Karpas-422 (cell line): ENCODE measurements around the gene HELZ. TPM values are rescaled to one million over a fixed set of nuclear protein-coding genes. Genes with fewer than 3 reads are reported as not detected.

ENCODE experiments used
- DNase-seq: peaks from one replicate; pipeline ENCODE4 v3.0.0-alpha.2; 2015
- H2AFZ ChIP-seq: fragments of 200-600 bp; sonication (generic); 2 replicates; pipeline ENCODE4 v1.6.1; 2014; ENCODE audit warnings: antibody characterized with exemption, low read length, mixed read lengths
- H3K27ac ChIP-seq: fragments of 200-600 bp; sonication (generic); 2 replicates; pipeline ENCODE4 v1.5.1; 2014; ENCODE audit warnings: mild to moderate bottlenecking, low read length, moderate library complexity
- H3K27me3 ChIP-seq: fragments of 200-600 bp; sonication (generic); 2 replicates; pipeline ENCODE4 v1.6.1; 2014; ENCODE audit warnings: low read length, mixed read lengths
- H3K36me3 ChIP-seq: fragments of 200-600 bp; sonication (generic); 2 replicates; pipeline ENCODE4 v1.6.1; 2014; ENCODE audit warnings: low read length, mixed read lengths; ENCODE audit not compliant: insufficient read depth
- H3K4me1 ChIP-seq: fragments of 200-600 bp; sonication (generic); 2 replicates; pipeline ENCODE4 v1.6.1; 2014; ENCODE audit warnings: mild to moderate bottlenecking, low read length, mixed read lengths
- H3K4me2 ChIP-seq: fragments of 200-600 bp; sonication (generic); 2 replicates; pipeline ENCODE4 v1.6.1; 2014; ENCODE audit warnings: low read length, low read depth, mild to moderate bottlenecking; ENCODE audit not compliant: poor library complexity, severe bottlenecking
- H3K4me3 ChIP-seq: fragments of 200-600 bp; sonication (generic); 2 replicates; pipeline ENCODE4 v1.5.1; 2014; ENCODE audit warnings: mild to moderate bottlenecking, antibody characterized with exemption, low read length, mixed read lengths
- H3K79me2 ChIP-seq: fragments of 200-600 bp; sonication (generic); 2 replicates; pipeline ENCODE4 v1.6.1; 2014; ENCODE audit warnings: mild to moderate bottlenecking, low read length, mixed read lengths
- H3K9ac ChIP-seq: fragments of 200-600 bp; sonication (generic); 2 replicates; pipeline ENCODE4 v1.6.0; 2014; ENCODE audit warnings: low read length
- H3K9me2 ChIP-seq: fragments of 200-600 bp; sonication (generic), shearing (Covaris generic); replicated peaks from 2 replicates; pipeline ENCODE4 v1.6.0; 2014; ENCODE audit warnings: mild to moderate bottlenecking, low read length, moderate library complexity; ENCODE audit not compliant: insufficient read depth
- H3K9me3 ChIP-seq: fragments of 300-700, 200-600 bp; sonication (generic); 2 replicates; pipeline ENCODE4 v1.6.1; 2014; ENCODE audit warnings: low read length, mixed read lengths
- H4K20me1 ChIP-seq: fragments of 200-600 bp; sonication (generic); 2 replicates; pipeline ENCODE4 v1.6.1; 2014; ENCODE audit warnings: mild to moderate bottlenecking, antibody characterized with exemption, low read length, low read depth; ENCODE audit not compliant: insufficient read depth
- total RNA-seq: library from RNA; depleted of rRNA; stranded (reverse); fragments of >200 nt; shearing (Covaris generic); gene quantifications from 2 replicates; pipeline ENCODE4 v1.2.3, GENCODE V29; 2014; ENCODE audit warnings: low replicate concordance

HELZ gene
- total RNA-seq, 1 experiment from 2014 or later = 77.9 TPM

- Histone ChIP-seq H3K4me3 (no peak overlapping the region), H3K9ac (no peak overlapping the region), H3K9me3 (no peaks in the 10 kb centered on the region), H3K79me2 (no peaks in the 10 kb centered on the region), H3K4me2 (no peak overlapping the region), H4K20me1 (no peaks in the 10 kb centered on the region), H3K27ac (no peak overlapping the region), H3K36me3 (no peaks in the 10 kb centered on the region), H3K27me3 (no peaks in the 10 kb centered on the region), H2AFZ (no peak overlapping the region), H3K9me2 (no peaks in the 10 kb centered on the region), H3K4me1 (no peaks in the 10 kb centered on the region)
- DNase-seq = no peak
Observed at GRCh38 chr17:67067571-67068482, 177.2 kb downstream of the HELZ start.

DNA sequence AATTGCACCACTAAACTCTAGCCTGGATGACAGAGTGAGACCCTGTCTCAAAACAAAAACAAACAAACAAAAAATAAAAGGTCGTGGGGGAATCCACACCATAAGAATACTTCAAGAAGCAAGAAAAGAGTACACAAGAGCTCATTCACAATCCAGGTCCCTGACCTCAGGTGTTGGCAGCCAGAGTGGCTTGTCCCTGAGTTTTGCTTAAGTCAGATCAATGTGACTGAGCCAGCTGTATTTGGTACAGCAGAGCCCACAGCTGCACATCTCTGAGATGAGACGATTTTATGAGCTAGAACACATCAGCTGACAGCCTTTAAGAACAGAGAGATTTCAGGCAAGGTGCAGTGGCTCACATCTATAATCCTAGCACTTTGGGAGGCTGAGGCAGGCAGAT lies 178.3 kb downstream of the HELZ start:
- H3K36me3 ChIP-seq = no peaks in the 10 kb centered on the region
- no peaks in the 10 kb centered on the region for H3K4me1 ChIP-seq
- no peaks in the 10 kb centered on the region for H4K20me1 ChIP-seq
- no peak overlapping the region for H3K4me3 ChIP-seq
- H3K9me3 ChIP-seq = no peaks in the 10 kb centered on the region
- H3K9ac ChIP-seq = no peak overlapping the region
- no peak overlapping the region for H3K27ac ChIP-seq
- H3K9me2 ChIP-seq = no peaks in the 10 kb centered on the region
- H2AFZ ChIP-seq = no peak overlapping the region
- H3K27me3 ChIP-seq = no peaks in the 10 kb centered on the region
- no peaks in the 10 kb centered on the region for H3K79me2 ChIP-seq
- no peak for DNase-seq
- H3K4me2 ChIP-seq = no peak overlapping the region

- Histone ChIP-seq H3K4me2 (no peak overlapping the region), H2AFZ (no peak overlapping the region), H3K9ac (no peak overlapping the region), H4K20me1 (no peaks in the 10 kb centered on the region), H3K4me3 (no peak overlapping the region), H3K9me3 (no peaks in the 10 kb centered on the region), H3K4me1 (no peaks in the 10 kb centered on the region), H3K36me3 (no peaks in the 10 kb centered on the region), H3K79me2 (no peaks in the 10 kb centered on the region), H3K9me2 (no peaks in the 10 kb centered on the region), H3K27ac (no peak overlapping the region), H3K27me3 (no peaks in the 10 kb centered on the region)
- no peak for DNase-seq
Observed at GRCh38 chr17:67063141-67063540, 181.9 kb downstream of the HELZ start.

DNA sequence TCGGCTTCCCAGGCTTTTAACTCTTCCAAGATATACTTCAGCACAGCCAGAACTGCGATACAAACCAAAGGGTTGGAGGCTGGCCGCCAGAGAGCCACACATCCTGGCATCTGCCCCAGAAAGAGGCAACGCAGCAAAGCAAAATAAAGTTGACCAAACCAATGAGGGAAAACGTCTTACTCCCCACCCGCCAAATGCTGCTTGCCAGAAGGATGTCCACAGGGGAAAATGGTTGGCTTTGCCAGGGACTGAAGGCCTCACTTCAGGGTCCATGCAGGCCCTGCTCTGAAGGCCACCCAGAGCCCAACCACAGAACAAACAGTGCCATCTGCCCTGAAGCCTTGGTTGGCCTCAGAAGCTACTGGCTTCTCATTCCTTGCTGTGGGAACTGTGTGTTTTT lies 185.6 kb downstream of the HELZ start:
- Histone ChIP-seq H3K4me3 (no peak overlapping the region), H3K27me3 (no peaks in the 10 kb centered on the region), H3K9me2 (no peaks in the 10 kb centered on the region), H3K9ac (no peak overlapping the region), H2AFZ (no peak overlapping the region), H4K20me1 (no peaks in the 10 kb centered on the region), H3K79me2 (no peaks in the 10 kb centered on the region), H3K4me1 (peaks cover 12% of the 10 kb centered on the region), H3K4me2 (no peak overlapping the region), H3K27ac (no peak overlapping the region), H3K36me3 (no peaks in the 10 kb centered on the region), H3K9me3 (no peaks in the 10 kb centered on the region)
- DNase-seq = no peak

DNA sequence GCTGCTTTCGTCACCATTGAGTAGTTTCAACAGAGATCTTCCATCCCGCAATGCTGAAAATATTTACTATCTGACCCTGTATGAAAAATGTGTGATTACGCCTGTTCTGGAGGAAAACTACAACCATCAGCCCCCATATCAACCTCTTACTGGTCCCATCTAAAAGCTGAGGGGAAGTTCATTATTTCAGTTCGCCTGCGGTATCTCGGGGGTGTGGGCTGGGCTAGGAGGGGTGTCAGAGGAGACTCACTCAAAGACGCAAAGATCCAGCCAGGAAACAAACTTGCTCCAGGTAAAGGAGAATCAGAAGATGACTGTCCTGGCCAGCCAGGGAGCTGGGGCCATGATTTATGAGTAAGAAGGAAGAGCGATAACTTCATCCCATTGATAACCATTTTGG lies 187.0 kb downstream of the HELZ start:
- H3K4me1 ChIP-seq = peaks cover 12% of the 10 kb centered on the region
- no peak overlapping the region for H2AFZ ChIP-seq
- H3K4me3 ChIP-seq = no peak overlapping the region
- H3K4me2 ChIP-seq = no peak overlapping the region
- no peaks in the 10 kb centered on the region for H3K79me2 ChIP-seq
- no peak for DNase-seq
- H3K27me3 ChIP-seq = no peaks in the 10 kb centered on the region
- H3K27ac ChIP-seq = no peak overlapping the region
- no peaks in the 10 kb centered on the region for H3K36me3 ChIP-seq
- no peaks in the 10 kb centered on the region for H3K9me3 ChIP-seq
- no peaks in the 10 kb centered on the region for H4K20me1 ChIP-seq
- no peaks in the 10 kb centered on the region for H3K9me2 ChIP-seq
- no peak overlapping the region for H3K9ac ChIP-seq

- H2AFZ ChIP-seq = no peak overlapping the region
- no peaks in the 10 kb centered on the region for H3K36me3 ChIP-seq
- H3K9ac ChIP-seq = no peak overlapping the region
- no peaks in the 10 kb centered on the region for H3K79me2 ChIP-seq
- no peak overlapping the region for H3K4me3 ChIP-seq
- H3K27me3 ChIP-seq = no peaks in the 10 kb centered on the region
- no peaks in the 10 kb centered on the region for H3K9me3 ChIP-seq
- no peaks in the 10 kb centered on the region for H3K9me2 ChIP-seq
- peak overlapping the region; percentile 37 for H3K4me2 ChIP-seq
- no peak overlapping the region for H3K27ac ChIP-seq
- H3K4me1 ChIP-seq = peaks cover 12% of the 10 kb centered on the region
- H4K20me1 ChIP-seq = no peaks in the 10 kb centered on the region
- DNase-seq = no peak
Observed at GRCh38 chr17:67056746-67057490, 188.1 kb downstream of the HELZ start.

GRCh38 chr17:67055811-67056745 lies 188.9 kb downstream of the HELZ start:
- H3K27ac ChIP-seq = no peak overlapping the region
- H3K27me3 ChIP-seq = no peaks in the 10 kb centered on the region
- no peaks in the 10 kb centered on the region for H3K9me3 ChIP-seq
- peak overlapping the region; percentile 37 for H3K4me2 ChIP-seq
- H3K9me2 ChIP-seq = no peaks in the 10 kb centered on the region
- H3K4me3 ChIP-seq = no peak overlapping the region
- peaks cover 12% of the 10 kb centered on the region for H3K4me1 ChIP-seq
- no peaks in the 10 kb centered on the region for H3K79me2 ChIP-seq
- no peaks in the 10 kb centered on the region for H4K20me1 ChIP-seq
- H3K36me3 ChIP-seq = no peaks in the 10 kb centered on the region
- H3K9ac ChIP-seq = no peak overlapping the region
- DNase-seq = peak; percentile 65
- H2AFZ ChIP-seq = no peak overlapping the region
